SK-N-SH (cell line): ENCODE data around the gene KRTAP16-1. TPM values are rescaled to one million over a fixed set of nuclear protein-coding genes. Genes with fewer than 3 reads are reported as not detected.
"Not testable (repeated sequence)": the region's sequence is repeated elsewhere in the genome, so short reads cannot be mapped to it uniquely, and the experiment has no call there.

Experiments used
- CTCF ChIA-PET: fragments of 300-600, 350-600 bp; formaldehyde crosslinking; extraction: SDS; loops from one replicate; lab custom pipeline; 2021; lab: Yijun Ruan, JAX
- POLR2A ChIA-PET: fragments of 350-600 bp; sonication (Branson Sonifier 250); formaldehyde crosslinking; extraction: SDS; loops from one replicate; lab custom pipeline; 2020; ENCODE audit warnings: antibody characterized with exemption, inconsistent platforms; lab: Yijun Ruan, JAX
- DNase-seq: peaks from one replicate; pipeline ENCODE4 v3.0.0; 2012
- H2AFZ ChIP-seq: fragments of 200-600 bp; sonication (generic); 2 replicates; pipeline ENCODE4 v1.8.1; 2016; ENCODE audit warnings: antibody characterized with exemption, mild to moderate bottlenecking, low read depth
- H3F3A ChIP-seq: fragments of 200-600 bp; sonication (generic); replicated peaks from 2 replicates; pipeline ENCODE3; 2016; ENCODE audit warnings: antibody characterized with exemption, mild to moderate bottlenecking; ENCODE audit not compliant: insufficient read depth
- H3K27ac ChIP-seq, 2 experiments: fragments of 200-500 bp in 1 of 2; fragments of 200-600 bp in 1 of 2; sonication (Bioruptor generic) in 1 of 2; sonication (generic), shearing (Covaris generic) in 1 of 2; 2 replicates each; pipeline versions ENCODE4 v1.5.1 to v1.6.1; 2014 to 2016; ENCODE audit warnings: low read depth in 2 of 2, inconsistent platforms in 1 of 2, low read length in 1 of 2, mild to moderate bottlenecking in 1 of 2, mixed read lengths in 1 of 2
- H3K27me3 ChIP-seq: fragments of 200-600 bp; sonication (generic), shearing (Covaris generic); 2 replicates; pipeline ENCODE4 v1.6.1; 2016; ENCODE audit warnings: mixed run types; ENCODE audit not compliant: insufficient read depth
- H3K36me3 ChIP-seq, 2 experiments: fragments of 200-500 bp in 1 of 2; fragments of 200-600 bp in 1 of 2; sonication (Bioruptor generic) in 1 of 2; sonication (generic) in 1 of 2; replicated peaks in 1 of 2; 2 replicates each; pipeline versions ENCODE3 to v1.5.1; 2014 to 2016; ENCODE audit warnings: low read length in 1 of 2, mild to moderate bottlenecking in 1 of 2; ENCODE audit not compliant: insufficient read depth in 2 of 2, control insufficient read depth in 1 of 2
- H3K4me1 ChIP-seq, 2 experiments: fragments of 200-500 bp in 1 of 2; fragments of 200-600 bp in 1 of 2; sonication (Bioruptor generic) in 1 of 2; sonication (generic), shearing (Covaris generic) in 1 of 2; 2 replicates each; pipeline versions ENCODE4 v1.5.1 to v1.6.1; 2014 to 2016; ENCODE audit warnings: low read depth in 1 of 2, low read length in 1 of 2, mixed run types in 1 of 2; ENCODE audit not compliant: insufficient read depth in 2 of 2, control insufficient read depth in 1 of 2
- H3K4me2 ChIP-seq: fragments of 200-600 bp; sonication (generic), shearing (Covaris generic); 2 replicates; pipeline ENCODE4 v1.6.1; 2017; ENCODE audit warnings: mixed run types
- H3K4me3 ChIP-seq, 2 experiments: fragments of 200-500 bp in 1 of 2; fragments of 200-600 bp in 1 of 2; sonication (Bioruptor generic) in 1 of 2; sonication (generic), shearing (Covaris generic) in 1 of 2; 2 replicates each; pipeline versions ENCODE4 v1.5.1 to v1.8.1; 2014 to 2016; ENCODE audit warnings: low read depth in 2 of 2, inconsistent platforms in 1 of 2, low read length in 1 of 2, mild to moderate bottlenecking in 1 of 2, mixed read lengths in 1 of 2, moderate library complexity in 1 of 2
- H3K79me2 ChIP-seq: fragments of 200-600 bp; sonication (generic); 2 replicates; pipeline ENCODE4 v1.8.1; 2017; ENCODE audit warnings: mild to moderate bottlenecking; ENCODE audit not compliant: insufficient read depth
- H3K9ac ChIP-seq: fragments of 200-600 bp; sonication (generic); 2 replicates; pipeline ENCODE4 v1.6.1; 2017; ENCODE audit warnings: mixed run types
- H3K9me2 ChIP-seq: fragments of 200-600 bp; sonication (generic); 2 replicates; pipeline ENCODE4 v1.6.1; 2017; ENCODE audit warnings: mixed run types
- H3K9me3 ChIP-seq: fragments of 200-600 bp; sonication (generic); 2 replicates; pipeline ENCODE4 v1.6.1; 2017; ENCODE audit warnings: mixed run types, mild to moderate bottlenecking, moderate library complexity
- H4K20me1 ChIP-seq: fragments of 200-600 bp; sonication (generic); 2 replicates; pipeline ENCODE4 v1.6.1; 2017; ENCODE audit warnings: mild to moderate bottlenecking, mixed run types; ENCODE audit not compliant: insufficient read depth
- MAX ChIP-seq: IDR thresholded peaks from 2 replicates; pipeline ENCODE4 v1.4.0; 2012; ENCODE audit warnings: low read depth
- NRF1 ChIP-seq: IDR thresholded peaks from 2 replicates; pipeline ENCODE4 v1.6.1; 2012; ENCODE audit warnings: low read depth, mild to moderate bottlenecking, low read length
- TEAD4 ChIP-seq: IDR thresholded peaks from 2 replicates; pipeline ENCODE4 v1.4.0; 2012; ENCODE audit warnings: mild to moderate bottlenecking, borderline replicate concordance; ENCODE audit not compliant: insufficient read depth
- WGBS: methylation state at CpG from one replicate; pipeline ENCODE4 v1.1.6; 2017; ENCODE audit warnings: low lambda C conversion rate; 5-methylcytosine and 5-hydroxymethylcytosine counted together
- polyA plus RNA-seq, 3 experiments: library from polyadenylated mRNA; depleted of rRNA; stranded (reverse); fragments of >200 nt; gene quantifications; 2 replicates each; pipeline ENCODE4 v1.2.3, GENCODE V29; 2012
- TF ChIP-seq, protein P1 (sequence below): fragments of 200-600 bp; sonication (generic); IDR thresholded peaks from 2 replicates; pipeline ENCODE4 v1.6.1; 2017; ENCODE audit warnings: antibody characterized with exemption, mild to moderate bottlenecking, moderate library complexity
- TF ChIP-seq, protein P2 (sequence below): fragments of 150-350 bp; IDR thresholded peaks from 2 replicates; pipeline ENCODE4 v1.6.1; 2016; ENCODE audit warnings: mild to moderate bottlenecking, low read depth, low read length

KRTAP16-1 gene
- polyA plus RNA-seq, 1 of the 3 experiments (the other 2 are of a cell fraction) = not detected

DNA sequence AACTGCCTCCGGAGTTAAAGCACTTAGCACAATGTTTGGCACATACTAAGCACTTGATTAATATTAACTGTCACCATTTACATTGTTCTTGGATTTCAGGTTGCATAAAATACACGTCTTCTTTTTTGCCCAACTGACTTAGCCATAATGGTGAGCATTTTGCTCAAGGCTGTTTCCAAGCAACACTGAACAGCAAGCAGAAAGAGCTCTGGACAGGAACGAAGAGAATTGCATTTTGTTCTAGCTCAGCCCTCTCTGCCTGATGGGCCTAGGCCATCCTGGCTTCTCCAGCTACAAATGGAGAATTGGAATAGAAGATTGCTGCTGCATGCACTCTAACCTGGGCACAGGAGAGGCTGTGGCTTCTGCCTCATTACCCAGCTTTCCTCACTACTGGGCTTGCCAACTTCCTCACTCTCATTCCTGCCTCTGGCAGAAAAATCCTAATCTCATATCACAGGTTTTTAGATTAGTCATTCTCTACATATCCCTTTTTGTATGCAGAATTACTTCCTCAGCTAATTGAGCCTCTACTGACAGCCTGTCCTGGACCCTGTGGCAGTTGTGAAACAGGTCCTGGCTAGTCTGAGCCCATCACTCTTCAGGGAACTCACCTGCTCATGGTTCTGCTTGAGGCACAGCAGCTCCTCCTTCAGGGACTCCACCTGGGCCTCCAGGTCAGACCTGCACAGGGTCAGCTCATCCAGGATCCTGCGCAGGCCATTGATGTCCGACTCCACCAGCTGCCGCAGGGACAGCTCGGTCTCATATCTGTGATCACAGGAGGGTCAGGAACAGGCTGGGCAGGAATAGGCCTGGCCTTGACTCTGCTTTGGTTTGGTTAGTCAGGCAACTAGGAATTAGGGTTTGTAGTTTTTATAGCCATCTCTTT, 39.0 kb upstream of the KRTAP16-1 start (continued):
- TF ChIP-seq, protein P1, sequence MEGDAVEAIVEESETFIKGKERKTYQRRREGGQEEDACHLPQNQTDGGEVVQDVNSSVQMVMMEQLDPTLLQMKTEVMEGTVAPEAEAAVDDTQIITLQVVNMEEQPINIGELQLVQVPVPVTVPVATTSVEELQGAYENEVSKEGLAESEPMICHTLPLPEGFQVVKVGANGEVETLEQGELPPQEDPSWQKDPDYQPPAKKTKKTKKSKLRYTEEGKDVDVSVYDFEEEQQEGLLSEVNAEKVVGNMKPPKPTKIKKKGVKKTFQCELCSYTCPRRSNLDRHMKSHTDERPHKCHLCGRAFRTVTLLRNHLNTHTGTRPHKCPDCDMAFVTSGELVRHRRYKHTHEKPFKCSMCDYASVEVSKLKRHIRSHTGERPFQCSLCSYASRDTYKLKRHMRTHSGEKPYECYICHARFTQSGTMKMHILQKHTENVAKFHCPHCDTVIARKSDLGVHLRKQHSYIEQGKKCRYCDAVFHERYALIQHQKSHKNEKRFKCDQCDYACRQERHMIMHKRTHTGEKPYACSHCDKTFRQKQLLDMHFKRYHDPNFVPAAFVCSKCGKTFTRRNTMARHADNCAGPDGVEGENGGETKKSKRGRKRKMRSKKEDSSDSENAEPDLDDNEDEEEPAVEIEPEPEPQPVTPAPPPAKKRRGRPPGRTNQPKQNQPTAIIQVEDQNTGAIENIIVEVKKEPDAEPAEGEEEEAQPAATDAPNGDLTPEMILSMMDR = no peak
- TF ChIP-seq TEAD4 (no peak), NRF1 (no peak), MAX (no peak)
- TF ChIP-seq, protein P2, sequence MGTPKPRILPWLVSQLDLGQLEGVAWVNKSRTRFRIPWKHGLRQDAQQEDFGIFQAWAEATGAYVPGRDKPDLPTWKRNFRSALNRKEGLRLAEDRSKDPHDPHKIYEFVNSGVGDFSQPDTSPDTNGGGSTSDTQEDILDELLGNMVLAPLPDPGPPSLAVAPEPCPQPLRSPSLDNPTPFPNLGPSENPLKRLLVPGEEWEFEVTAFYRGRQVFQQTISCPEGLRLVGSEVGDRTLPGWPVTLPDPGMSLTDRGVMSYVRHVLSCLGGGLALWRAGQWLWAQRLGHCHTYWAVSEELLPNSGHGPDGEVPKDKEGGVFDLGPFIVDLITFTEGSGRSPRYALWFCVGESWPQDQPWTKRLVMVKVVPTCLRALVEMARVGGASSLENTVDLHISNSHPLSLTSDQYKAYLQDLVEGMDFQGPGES = no peak

GRCh38 chr17:41346421-41346820, 37.3 kb upstream of the KRTAP16-1 start:
- H3K79me2 ChIP-seq, POLR2A ChIA-PET, H3K36me3 ChIP-seq, H3K4me1 ChIP-seq, H3K4me2 ChIP-seq, H3K27me3 ChIP-seq, H2AFZ ChIP-seq, H3K9me3 ChIP-seq, H4K20me1 ChIP-seq, H3K9ac ChIP-seq, H3K9me2 ChIP-seq, H3K27ac ChIP-seq, CTCF ChIA-PET, H3F3A ChIP-seq, DNase-seq, H3K4me3 ChIP-seq: not testable (repeated sequence)
- 78% methylated on average over 9 of the region's 16 CpGs for WGBS

GRCh38 chr17:41345992-41346391, 36.9 kb upstream of the KRTAP16-1 start:
- H3K4me1 ChIP-seq = no peaks in the 10 kb centered on the region
- H2AFZ ChIP-seq = no peak overlapping the region
- no peak overlapping the region for H3K9ac ChIP-seq
- TF ChIP-seq TEAD4 = no peak
- POLR2A ChIA-PET = no interaction called here
- H3K4me2 ChIP-seq = no peak overlapping the region
- no peak for DNase-seq
- no peaks in the 10 kb centered on the region for H3K79me2 ChIP-seq
- H3K27me3 ChIP-seq = no peaks in the 10 kb centered on the region; the same call in 1 of the 2 replicates
- WGBS = 35% methylated on average over 3 of the region's 3 CpGs
- CTCF ChIA-PET = interaction anchor here (1.0 kb wide), 1 partner anchor 203 kb away, joined by 3 read pairs; no protein-coding TSS in a partner anchor
- H3K9me2 ChIP-seq = no peaks in the 10 kb centered on the region
- no peaks in the 10 kb centered on the region for H4K20me1 ChIP-seq
- no peaks in the 10 kb centered on the region for H3K36me3 ChIP-seq
- peaks cover 6% of the 10 kb centered on the region; the same call in 1 of the 2 replicates for H3K9me3 ChIP-seq
- no peak overlapping the region for H3K27ac ChIP-seq
- H3K4me3 ChIP-seq = no peak overlapping the region
- H3F3A ChIP-seq = no peaks in the 10 kb centered on the region
